OCI-LY3 (cell line): ENCODE results near the gene PARD6G.

Experiments
- H2AFZ ChIP-seq: fragments of 200-600, 300-600 bp; shearing (Covaris generic); 2 replicates; pipeline ENCODE4 v1.6.0; 2014; ENCODE audit warnings: antibody characterized with exemption, low read depth, low read length
- H3K27ac ChIP-seq: fragments of 200-600, 300-600 bp; sonication (generic); 2 replicates; pipeline ENCODE4 v1.5.1; 2014; ENCODE audit warnings: mild to moderate bottlenecking, low read length, moderate library complexity, mixed read lengths
- H3K27me3 ChIP-seq: fragments of 200-600, 300-600 bp; sonication (generic); 2 replicates; pipeline ENCODE4 v1.6.1; 2014; ENCODE audit warnings: low read depth, low read length, mixed read lengths
- H3K36me3 ChIP-seq: fragments of 200-600, 300-600 bp; sonication (generic); replicated peaks from 2 replicates; pipeline ENCODE3; 2014; ENCODE audit warnings: low read depth, low read length, mixed read lengths
- H3K4me1 ChIP-seq: fragments of 300-600, 200-600 bp; sonication (generic); 2 replicates; pipeline ENCODE4 v1.6.1; 2014; ENCODE audit warnings: low read length, mixed read lengths
- H3K4me2 ChIP-seq: fragments of 200-600, 300-600 bp; sonication (generic); 2 replicates; pipeline ENCODE4 v1.6.1; 2014; ENCODE audit warnings: low read length, mixed read lengths
- H3K4me3 ChIP-seq: fragments of 300-600, 200-600 bp; sonication (generic); 2 replicates; pipeline ENCODE4 v1.5.1; 2014; ENCODE audit warnings: antibody characterized with exemption, mild to moderate bottlenecking, low read length, moderate library complexity
- H3K79me2 ChIP-seq: fragments of 300-600, 200-600 bp; shearing (Covaris generic); 2 replicates; pipeline ENCODE4 v1.6.1; 2014; ENCODE audit warnings: mild to moderate bottlenecking, low read length, mixed read lengths
- H3K9ac ChIP-seq: fragments of 300-600, 200-600 bp; shearing (Covaris generic); 2 replicates; pipeline ENCODE4 v1.6.0; 2014; ENCODE audit warnings: mild to moderate bottlenecking, low read length, moderate library complexity
- H3K9me3 ChIP-seq: fragments of 200-600, 300-600 bp; shearing (Covaris generic); 2 replicates; pipeline ENCODE4 v1.6.1; 2014; ENCODE audit warnings: low read length, mixed read lengths; ENCODE audit not compliant: insufficient read depth
- H4K20me1 ChIP-seq: fragments of 200-600, 300-600 bp; sonication (generic); 2 replicates; pipeline ENCODE4 v1.6.1; 2016; ENCODE audit warnings: low read length, mixed read lengths; ENCODE audit not compliant: insufficient read depth
- CTCF ChIP-seq: fragments of 200-600, 300-600 bp; sonication (generic); IDR thresholded peaks from 2 replicates; pipeline ENCODE4 v1.5.1; 2014; ENCODE audit warnings: antibody characterized with exemption, low read length, low read depth
- EZH2phosphoT487 ChIP-seq: fragments of 200-600 bp; shearing (Covaris generic); IDR thresholded peaks from 2 replicates; pipeline ENCODE4 v1.6.1; 2018; ENCODE audit warnings: antibody characterized with exemption, mixed run types, low read depth

PARD6G gene

GRCh38 chr18:80244167-80244566 is 3.1 kb downstream of the PARD6G start:
- no peak overlapping the region for H3K9ac ChIP-seq
- peaks cover 8% of the 10 kb centered on the region for H3K4me1 ChIP-seq
- no peaks in the 10 kb centered on the region for H3K79me2 ChIP-seq
- H2AFZ ChIP-seq = no peak overlapping the region
- H3K4me2 ChIP-seq = no peak overlapping the region
- no peaks in the 10 kb centered on the region for H3K9me3 ChIP-seq
- H3K36me3 ChIP-seq = no peaks in the 10 kb centered on the region
- no peak overlapping the region for H3K27ac ChIP-seq
- peaks cover 33% of the 10 kb centered on the region for H3K27me3 ChIP-seq
- no peak for TF ChIP-seq EZH2phosphoT487
- TF ChIP-seq CTCF = no peak
- H4K20me1 ChIP-seq = peaks cover 32% of the 10 kb centered on the region; the same call in 1 of the 2 replicates
- no peak overlapping the region for H3K4me3 ChIP-seq

- no peaks in the 10 kb centered on the region for H3K36me3 ChIP-seq
- peaks cover 35% of the 10 kb centered on the region; the same call in 1 of the 2 replicates for H4K20me1 ChIP-seq
- H3K9ac ChIP-seq = no peak overlapping the region
- no peak overlapping the region for H2AFZ ChIP-seq
- peaks cover 8% of the 10 kb centered on the region for H3K4me1 ChIP-seq
- H3K9me3 ChIP-seq = no peaks in the 10 kb centered on the region
- H3K4me2 ChIP-seq = no peak overlapping the region
- TF ChIP-seq CTCF (no peak), EZH2phosphoT487 (no peak)
- H3K27ac ChIP-seq = no peak overlapping the region
- H3K4me3 ChIP-seq = no peak overlapping the region
- H3K79me2 ChIP-seq = no peaks in the 10 kb centered on the region
- peaks cover 24% of the 10 kb centered on the region for H3K27me3 ChIP-seq
Observed at GRCh38 chr18:80243204-80243603, 4.1 kb downstream of the PARD6G start.

- no peak overlapping the region for H2AFZ ChIP-seq
- H3K36me3 ChIP-seq = no peaks in the 10 kb centered on the region
- 0 out of 2 replicates have a peak, but pooled peaks cover 4% of the 10 kb centered on the region for H3K4me1 ChIP-seq
- H3K27me3 ChIP-seq = peaks cover 21% of the 10 kb centered on the region
- TF ChIP-seq CTCF (no peak), EZH2phosphoT487 (no peak)
- peaks cover 35% of the 10 kb centered on the region; the same call in 1 of the 2 replicates for H4K20me1 ChIP-seq
- no peak overlapping the region for H3K27ac ChIP-seq
- no peak overlapping the region for H3K4me2 ChIP-seq
- H3K79me2 ChIP-seq = no peaks in the 10 kb centered on the region
- H3K9me3 ChIP-seq = no peaks in the 10 kb centered on the region
- no peak overlapping the region for H3K4me3 ChIP-seq
- H3K9ac ChIP-seq = no peak overlapping the region
Observed at GRCh38 chr18:80241919-80242777, 5.2 kb downstream of the PARD6G start.

- Histone ChIP-seq H4K20me1 (peaks cover 27% of the 10 kb centered on the region; the same call in 1 of the 2 replicates), H3K36me3 (no peaks in the 10 kb centered on the region)
Observed at GRCh38 chr18:80239830-80240229, 7.5 kb downstream of the PARD6G start.

More at GRCh38 chr18:80239830-80240229, 7.5 kb downstream of the PARD6G start:
- Histone ChIP-seq H3K4me2 (no peak overlapping the region), H3K4me3 (no peak overlapping the region), H2AFZ (no peak overlapping the region), H3K9ac (no peak overlapping the region), H3K27ac (no peak overlapping the region), H3K79me2 (no peaks in the 10 kb centered on the region), H3K9me3 (no peaks in the 10 kb centered on the region), H3K27me3 (0 out of 2 replicates have a peak, but pooled peaks cover 8% of the 10 kb centered on the region), H3K4me1 (no peaks in the 10 kb centered on the region)
- TF ChIP-seq CTCF (no peak), EZH2phosphoT487 (no peak)
